PFSK-1 (cell line): ENCODE data around the gene C22orf31.

Experiments used
- FOXP2 ChIP-seq: optimal IDR thresholded peaks from 2 replicates; pipeline ENCODE3; 2011; ENCODE audit warnings: borderline replicate concordance, control low read depth, inconsistent platforms; ENCODE audit not compliant: insufficient read depth; ENCODE audit errors: extremely low read length, extremely low read depth
- POLR2AphosphoS5 ChIP-seq: IDR thresholded peaks from 2 replicates; pipeline ENCODE4 v1.6.1; 2012; ENCODE audit warnings: low read depth, mild to moderate bottlenecking, control low read depth, low read length, moderate library complexity

DNA sequence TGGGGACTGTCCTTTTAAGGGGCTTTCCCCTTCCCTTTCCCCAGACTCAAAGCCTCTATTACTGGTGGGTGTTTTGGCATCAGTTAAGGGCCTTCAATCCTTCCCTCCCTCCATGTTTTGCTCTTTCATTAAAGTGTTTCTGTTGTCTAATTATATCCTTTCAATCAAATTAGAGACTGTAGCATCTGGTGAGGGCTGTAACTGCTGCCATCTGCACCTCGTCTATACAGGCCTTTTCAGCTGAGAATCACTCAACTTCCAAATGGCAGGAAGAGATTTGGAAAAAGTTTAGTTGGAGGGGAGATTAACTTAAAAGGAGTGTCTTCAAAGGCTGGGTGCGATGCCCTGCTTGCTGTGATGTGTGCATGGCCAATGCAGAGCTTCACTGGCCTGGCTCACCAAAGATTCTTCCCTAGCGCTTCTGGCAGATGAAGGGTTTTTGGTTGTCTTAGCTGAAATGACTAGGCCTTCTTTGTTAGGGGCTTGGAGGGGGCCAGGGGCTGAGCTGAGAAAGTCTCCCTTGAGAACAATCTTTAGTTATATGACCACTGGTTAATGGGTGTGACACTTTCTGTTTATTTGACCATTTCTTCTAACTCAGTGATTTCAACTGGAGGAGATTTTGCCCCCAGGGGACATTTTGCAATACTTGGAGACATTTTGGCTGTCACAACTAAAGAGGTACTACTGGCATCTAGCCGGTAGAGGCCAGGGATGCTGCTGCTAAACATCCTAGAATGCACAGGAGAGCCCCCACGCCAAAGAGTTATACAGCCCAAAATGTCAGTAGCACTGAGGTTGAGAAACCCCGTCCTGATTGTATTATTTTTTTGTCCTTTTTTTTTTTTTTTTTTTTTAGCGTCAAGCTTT, 18.7 kb upstream of the C22orf31 start:
- TF ChIP-seq POLR2AphosphoS5 (no peak), FOXP2 (no peak)
